Stimulated activated CD8-positive, alpha-beta memory T cell treated with anti-CD3 and anti-CD28 coated beads, Interleukin-4, amount 100 ng/mL, for 48 hours (primary cell): ENCODE measurements around the gene MGAT5.

Experiments
- DNase-seq: peaks from one replicate; pipeline ENCODE4 v3.0.0-alpha.2; 2020

MGAT5 gene

GRCh38 chr2:134370655-134371445 lies 117.0 kb downstream of the MGAT5 start:
- DNase-seq: no peak

GRCh38 chr2:134372141-134372540 lies 118.3 kb downstream of the MGAT5 start:
- no peak for DNase-seq

GRCh38 chr2:134372611-134373131 lies 118.8 kb downstream of the MGAT5 start:
- DNase-seq: no peak

DNA sequence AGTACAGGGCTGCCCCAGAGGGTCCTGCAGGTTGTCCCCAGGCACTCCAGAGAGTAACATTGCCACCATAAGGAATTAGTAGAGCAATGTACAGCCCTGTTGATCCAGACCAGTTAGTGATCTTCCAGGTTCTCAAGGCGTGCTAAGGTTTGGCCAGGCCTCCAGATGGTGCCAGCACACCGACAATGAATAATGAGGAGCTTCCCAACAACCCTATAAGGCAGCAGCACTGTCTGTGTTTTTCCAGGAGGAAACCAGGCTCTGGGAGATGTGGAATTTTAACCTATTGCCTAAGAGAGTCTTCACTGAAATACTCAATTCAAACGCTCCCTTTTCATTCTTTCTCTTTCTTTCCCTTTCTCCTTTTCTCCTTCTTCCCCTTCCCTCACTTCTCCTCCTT lies 122.1 kb downstream of the MGAT5 start:
- DNase-seq: no peak

GRCh38 chr2:134377730-134378129 lies 123.9 kb downstream of the MGAT5 start:
- no peak for DNase-seq

- DNase-seq: no peak
These were observed 125.4 kb downstream of the MGAT5 start for GRCh38 chr2:134379293-134379692.

DNA sequence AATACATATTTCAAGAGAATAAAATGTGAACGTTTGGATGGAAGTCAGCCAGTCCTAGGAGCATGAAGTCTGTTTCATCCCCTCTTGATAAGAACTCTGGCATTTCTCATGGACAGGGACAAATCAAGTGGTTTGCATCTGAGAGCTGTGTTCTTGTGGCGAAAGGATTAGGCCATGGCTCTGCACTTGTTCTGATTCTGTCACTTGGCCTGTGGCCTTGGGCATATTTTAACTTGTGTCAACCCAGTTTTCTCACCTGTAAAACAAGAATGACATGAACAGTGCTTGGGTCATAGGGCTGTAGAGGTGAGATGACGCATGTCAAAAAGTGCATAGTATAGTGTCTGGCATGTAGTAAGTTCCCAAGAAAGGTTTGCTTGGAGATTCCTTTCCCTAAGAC lies 125.8 kb downstream of the MGAT5 start:
- no peak for DNase-seq

DNA sequence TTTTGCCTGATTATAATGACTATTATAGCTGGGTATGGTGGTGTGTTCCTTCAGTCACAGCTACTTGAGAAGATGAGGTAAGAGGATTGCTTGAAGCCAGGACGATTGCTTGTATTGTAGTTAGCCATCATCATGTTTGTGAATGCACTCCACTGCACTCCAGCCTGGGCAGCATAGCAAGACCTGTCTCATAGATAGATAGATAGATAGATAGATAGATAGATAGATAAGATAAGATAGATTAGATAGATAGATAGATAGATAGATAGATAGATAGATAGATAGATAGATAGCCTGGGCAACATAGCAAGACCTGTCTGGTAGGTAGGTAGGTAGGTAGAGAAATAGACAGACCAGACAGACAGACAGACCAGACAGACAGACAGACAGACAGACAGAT lies 127.3 kb downstream of the MGAT5 start:
- DNase-seq: no peak

- DNase-seq: no peak
These were observed 130.3 kb downstream of the MGAT5 start for GRCh38 chr2:134384131-134384530.

- no peak for DNase-seq
These were observed 131.3 kb downstream of the MGAT5 start for GRCh38 chr2:134385195-134385594.

DNA sequence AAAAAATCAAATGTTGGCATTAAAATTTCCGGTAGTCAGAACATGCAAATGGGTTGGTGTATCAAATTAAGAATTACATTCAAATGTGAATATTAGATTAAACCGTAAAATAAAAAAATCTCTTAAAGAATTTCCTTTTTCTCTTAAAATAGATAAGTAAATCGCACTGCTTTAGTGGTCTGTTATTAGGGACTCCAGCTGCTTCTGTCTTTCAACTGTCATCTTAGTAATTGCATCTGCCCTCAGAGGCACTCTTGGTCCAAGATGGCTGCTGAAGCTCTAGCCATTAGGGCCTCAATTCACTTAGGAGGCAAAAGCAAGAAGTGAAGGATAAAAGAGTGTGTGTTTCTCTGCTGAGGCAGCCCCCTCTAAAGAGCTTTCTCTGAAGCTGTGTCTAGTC lies 132.4 kb downstream of the MGAT5 start:
- DNase-seq: no peak

GRCh38 chr2:134389381-134389780 lies 135.5 kb downstream of the MGAT5 start:
- no peak for DNase-seq

DNA sequence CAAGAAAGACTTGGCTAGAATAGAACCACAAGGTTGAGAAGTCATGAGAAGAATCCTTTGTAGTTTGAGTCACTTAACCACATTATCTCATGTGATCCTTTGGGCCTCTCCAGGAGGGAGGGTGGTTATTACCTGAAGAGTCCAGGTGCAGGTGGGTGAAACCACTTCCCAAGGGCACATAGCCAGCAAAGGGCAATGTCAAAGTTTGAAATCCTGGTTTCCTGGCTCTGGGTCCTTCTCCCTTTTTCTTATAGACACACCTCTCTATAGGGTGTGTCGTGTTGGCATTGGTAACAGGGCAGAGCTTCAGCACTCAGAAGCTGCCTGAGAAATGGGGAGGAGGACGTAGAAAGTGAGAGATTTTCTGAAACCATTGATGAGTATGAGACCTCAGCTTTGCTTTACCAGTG lies 137.9 kb downstream of the MGAT5 start:
- DNase-seq: no peak

DNA sequence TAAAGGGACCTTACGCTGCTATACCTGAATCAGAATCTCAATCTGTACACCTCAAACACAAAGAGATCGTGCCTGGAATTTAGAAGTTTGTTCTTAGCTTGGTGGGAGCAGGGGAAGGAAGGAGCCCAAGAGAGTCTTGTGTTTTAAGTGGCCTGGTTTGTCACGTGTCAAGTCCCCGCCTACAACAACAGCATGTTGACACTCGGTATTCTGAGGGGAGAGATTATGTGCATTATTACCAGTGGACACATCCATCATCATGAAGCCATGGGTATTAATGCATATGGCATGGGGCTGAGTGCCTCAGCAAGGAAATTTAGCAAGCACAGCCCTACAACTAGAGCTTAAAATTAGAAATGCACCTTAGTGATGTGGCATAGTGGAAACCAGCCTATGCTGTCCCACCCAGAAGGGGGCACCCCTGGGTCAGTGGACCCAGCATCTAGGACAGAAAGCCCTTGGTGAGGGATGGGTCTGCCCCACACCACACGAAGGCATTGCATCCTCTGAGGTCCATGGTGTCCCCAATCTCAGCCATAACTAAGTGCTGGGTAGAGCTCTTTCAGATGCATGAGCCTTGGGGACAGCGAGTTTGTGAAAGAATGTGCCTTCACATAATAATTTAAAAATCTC lies 138.7 kb downstream of the MGAT5 start:
- DNase-seq: no peak

GRCh38 chr2:134393075-134393461 lies 139.2 kb downstream of the MGAT5 start:
- DNase-seq: no peak

DNA sequence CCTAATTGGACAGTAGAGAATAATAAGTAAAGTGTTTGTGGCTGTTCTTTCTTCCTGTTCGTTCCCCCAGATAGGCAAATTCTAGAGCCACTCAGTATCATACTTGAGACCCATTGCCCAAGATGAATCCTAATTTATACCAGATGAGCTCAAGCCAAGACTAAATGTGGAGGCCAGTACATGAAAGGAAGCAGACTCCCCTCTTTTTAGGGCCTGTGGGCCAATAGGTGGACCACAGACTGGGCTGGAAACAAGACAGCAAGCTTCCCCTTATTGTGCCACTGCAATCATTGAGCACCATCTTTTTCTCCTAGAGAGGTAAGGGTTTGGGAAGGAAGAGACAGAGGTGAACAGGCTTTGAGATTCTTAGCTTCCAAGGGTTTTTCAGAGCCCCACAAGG lies 141.9 kb downstream of the MGAT5 start:
- no peak for DNase-seq

GRCh38 chr2:134396493-134396892 lies 142.6 kb downstream of the MGAT5 start:
- no peak for DNase-seq

GRCh38 chr2:134397146-134397896 lies 143.4 kb downstream of the MGAT5 start:
- no peak for DNase-seq

DNA sequence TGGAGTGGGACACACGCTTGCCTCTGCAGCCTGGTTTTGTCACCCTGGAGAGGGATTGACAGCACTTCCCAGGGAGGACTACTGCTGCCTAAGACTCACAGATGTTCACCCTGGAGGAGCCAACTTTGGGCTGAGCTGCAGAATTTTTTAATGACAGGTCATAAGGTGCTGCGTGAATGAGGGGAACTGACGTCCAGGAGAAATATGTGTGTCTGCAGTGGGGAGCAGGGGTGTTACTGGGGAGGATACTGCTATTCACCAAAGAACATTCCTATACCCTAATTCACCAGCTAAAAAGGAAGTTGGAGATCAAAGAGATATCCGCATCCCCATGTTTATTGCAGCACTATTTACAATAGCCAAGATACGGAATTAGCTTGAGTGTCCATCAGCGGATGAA lies 144.4 kb downstream of the MGAT5 start:
- no peak for DNase-seq

DNA sequence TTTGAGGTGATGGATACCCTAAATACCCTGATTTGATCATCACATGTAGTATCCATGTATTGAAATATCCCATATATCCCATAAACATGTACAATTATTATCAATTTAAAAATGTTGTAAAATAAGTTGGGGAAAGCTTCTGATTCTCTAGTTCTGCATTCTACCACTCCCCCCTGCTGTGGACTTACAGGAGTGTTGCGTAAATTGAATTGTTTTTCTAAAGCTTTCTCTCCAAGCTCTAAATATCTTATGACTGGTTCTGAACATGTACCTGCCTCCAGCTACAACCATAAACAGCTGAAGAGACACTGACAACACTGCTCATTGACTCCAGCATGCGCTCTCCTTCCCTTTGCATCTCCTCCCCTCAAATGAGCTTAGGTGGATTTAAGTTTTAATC lies 145.2 kb downstream of the MGAT5 start:
- DNase-seq: no peak

- DNase-seq: no peak
These were observed 147.2 kb downstream of the MGAT5 start for GRCh38 chr2:134401081-134401497.

DNA sequence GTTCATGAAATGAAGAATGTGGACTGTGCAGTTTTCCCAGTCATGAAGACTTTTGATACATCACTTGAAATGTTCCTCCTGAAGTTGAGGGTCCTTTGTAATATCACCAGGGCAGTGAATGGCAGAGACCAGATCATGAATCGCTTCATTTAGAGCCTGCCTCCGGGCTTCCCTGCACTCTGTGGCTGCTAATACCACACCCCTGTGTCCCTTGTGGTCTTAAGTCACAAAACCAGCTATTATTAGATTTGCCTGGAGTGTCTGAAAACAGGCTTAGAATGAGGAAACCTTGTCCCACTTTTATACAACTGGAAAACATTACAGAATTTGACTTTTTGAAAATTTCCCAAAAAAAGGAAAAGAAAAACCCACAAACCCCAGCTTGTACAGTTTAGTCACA lies 147.9 kb downstream of the MGAT5 start:
- DNase-seq: no peak

DNA sequence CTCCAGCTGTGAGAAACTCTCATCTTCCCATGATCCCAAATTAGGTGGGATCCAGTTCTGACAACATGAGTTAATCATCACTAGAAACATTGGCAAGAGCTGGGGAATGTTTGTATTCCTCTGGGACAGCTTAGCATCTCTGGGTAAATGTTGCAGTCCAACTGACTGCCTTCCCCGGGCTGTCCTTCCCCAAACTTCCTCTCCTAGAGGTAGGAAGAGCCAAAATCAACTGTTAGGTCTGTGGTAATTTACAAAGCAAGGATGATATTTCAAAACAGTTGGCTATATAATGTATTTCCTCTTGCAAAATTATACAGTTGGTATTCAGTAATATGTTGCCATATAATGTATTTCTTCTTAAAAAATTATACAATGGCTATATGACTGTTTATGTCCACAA lies 148.5 kb downstream of the MGAT5 start:
- DNase-seq: no peak

DNA sequence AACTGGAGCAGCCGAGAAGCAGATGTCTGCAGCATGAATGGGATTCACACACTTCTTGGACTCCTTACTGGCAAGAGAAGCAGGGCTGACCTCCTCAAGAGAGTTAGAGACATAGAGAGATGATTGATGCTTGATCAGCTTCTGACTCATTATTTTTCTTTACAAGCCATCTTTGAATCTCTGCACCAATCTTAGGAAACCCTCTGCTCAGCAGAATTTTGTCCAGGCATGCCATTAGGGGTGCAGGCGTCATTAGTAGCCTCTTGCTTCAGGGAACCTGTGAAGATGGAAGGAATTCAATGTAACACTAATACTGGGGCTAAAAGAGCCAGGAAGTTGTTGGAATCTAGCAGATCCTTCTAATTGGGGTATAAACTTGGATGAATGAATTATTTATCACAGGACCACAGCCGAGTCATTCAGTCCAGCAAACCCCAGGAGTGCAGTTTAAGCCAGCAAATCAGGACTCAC lies 151.8 kb downstream of the MGAT5 start:
- no peak for DNase-seq
